IMR-90 (cell line): ENCODE data around the gene SLC6A9. TPM values are rescaled to one million over a fixed set of nuclear protein-coding genes. Genes with fewer than 3 reads are reported as not detected.

Experiments used
- ATAC-seq: fragments of 200-7000 bp; cut with Tn5 transposase; 2 replicates; pipeline ENCODE4 v1.9.1; 2020; ENCODE audit warnings: low read depth, mild to moderate bottlenecking, moderate library complexity
- BruUV-seq: library from RNA; stranded (reverse); fragments of 400-500 nt; replicated peaks from 2 replicates; lab custom pipeline; 2021; lab: Mats Ljungman, UMichigan
- CTCF ChIA-PET: fragments of 300-600 bp; formaldehyde crosslinking; extraction: SDS; loops from one replicate; lab custom pipeline; 2021; ENCODE audit warnings: antibody characterized with exemption; lab: Yijun Ruan, JAX
- POLR2A ChIA-PET: fragments of 300-600 bp; sonication (Branson Sonifier 250); formaldehyde crosslinking; loops from one replicate; lab custom pipeline; 2022; ENCODE audit warnings: antibody characterized with exemption; ENCODE audit not compliant: unreplicated experiment; lab: Charles Lee
- DNase-seq: peaks from one replicate; pipeline ENCODE4 v3.0.0; 2013
- H2AFZ ChIP-seq: replicated peaks from 2 replicates; pipeline ENCODE3; 2013; ENCODE audit warnings: low read length, mild to moderate bottlenecking; ENCODE audit not compliant: poor library complexity
- H2AK5ac ChIP-seq: 2 replicates; pipeline ENCODE4 v1.6.1; 2013; ENCODE audit warnings: low read depth, low read length, inconsistent platforms
- H2AK9ac ChIP-seq: replicated peaks from 2 replicates; pipeline ENCODE3; 2013; ENCODE audit warnings: mild to moderate bottlenecking, low read depth, low read length, moderate library complexity; ENCODE audit not compliant: poor library complexity
- H2BK120ac ChIP-seq: 2 replicates; pipeline ENCODE4 v1.6.1; 2013; ENCODE audit warnings: low read depth, low read length, inconsistent platforms
- H2BK15ac ChIP-seq: 3 replicates; pipeline ENCODE4 v1.6.1; 2013; ENCODE audit warnings: low read depth, low read length, inconsistent platforms
- H2BK20ac ChIP-seq: 2 replicates; pipeline ENCODE4 v1.6.1; 2013; ENCODE audit warnings: low read depth, mild to moderate bottlenecking, inconsistent platforms, low read length, moderate library complexity
- H2BK5ac ChIP-seq: 2 replicates; pipeline ENCODE4 v1.6.1; 2013; ENCODE audit warnings: mild to moderate bottlenecking, low read depth, low read length, inconsistent platforms; ENCODE audit not compliant: poor library complexity, severe bottlenecking
- H3K14ac ChIP-seq: replicated peaks from 2 replicates; pipeline ENCODE4 v1.6.1; 2013; ENCODE audit warnings: low read depth, low read length, inconsistent platforms
- H3K18ac ChIP-seq: 2 replicates; pipeline ENCODE4 v1.6.1; 2013; ENCODE audit warnings: low read depth, low read length, control low read depth
- H3K23ac ChIP-seq: 2 replicates; pipeline ENCODE4 v1.6.1; 2013; ENCODE audit warnings: low read depth, low read length, inconsistent platforms
- H3K27ac ChIP-seq: 2 replicates; pipeline ENCODE4 v1.5.1; 2013; ENCODE audit warnings: mild to moderate bottlenecking, control low read depth, low read length; ENCODE audit not compliant: insufficient read depth
- H3K27me3 ChIP-seq: 2 replicates; pipeline ENCODE4 v1.6.1; 2013; ENCODE audit warnings: low read length; ENCODE audit not compliant: control insufficient read depth, insufficient read depth
- H3K36me3 ChIP-seq: 2 replicates; pipeline ENCODE4 v1.6.1; 2013; ENCODE audit warnings: low read length, mixed read lengths; ENCODE audit not compliant: control insufficient read depth, insufficient read depth
- H3K4ac ChIP-seq: 2 replicates; pipeline ENCODE4 v1.6.1; 2013; ENCODE audit warnings: low read depth, low read length, inconsistent platforms
- H3K4me1 ChIP-seq: 2 replicates; pipeline ENCODE4 v1.6.1; 2013; ENCODE audit warnings: low read length, mixed read lengths; ENCODE audit not compliant: control insufficient read depth, insufficient read depth
- H3K4me2 ChIP-seq: 2 replicates; pipeline ENCODE4 v1.6.1; 2013; ENCODE audit warnings: low read depth, mild to moderate bottlenecking, control low read depth, low read length, moderate library complexity
- H3K4me3 ChIP-seq: 2 replicates; pipeline ENCODE4 v1.5.1; 2013; ENCODE audit warnings: low read depth, mild to moderate bottlenecking, control low read depth, low read length, moderate library complexity; ENCODE audit not compliant: insufficient read depth
- H3K56ac ChIP-seq: 2 replicates; pipeline ENCODE4 v1.6.1; 2013; ENCODE audit warnings: low read length, inconsistent platforms; ENCODE audit not compliant: insufficient read depth; ENCODE audit errors: extremely low read depth
- H3K79me1 ChIP-seq, 2 experiments: 2 replicates each; pipeline ENCODE4 v1.6.1; 2013; ENCODE audit warnings: low read length in 2 of 2, inconsistent platforms in 1 of 2, low read depth in 1 of 2
- H3K9ac ChIP-seq: 2 replicates; pipeline ENCODE4 v1.6.1; 2013; ENCODE audit warnings: low read depth, low read length, control low read depth
- H3K9me1 ChIP-seq: 2 replicates; pipeline ENCODE4 v1.6.1; 2013; ENCODE audit warnings: low read length, inconsistent platforms; ENCODE audit not compliant: insufficient read depth
- H3K9me3 ChIP-seq: 2 replicates; pipeline ENCODE4 v1.6.1; 2013; ENCODE audit warnings: low read length; ENCODE audit not compliant: control insufficient read depth, insufficient read depth
- H4K20me1 ChIP-seq: 2 replicates; pipeline ENCODE4 v1.6.1; 2013; ENCODE audit warnings: low read length, inconsistent platforms; ENCODE audit not compliant: insufficient read depth
- H4K5ac ChIP-seq: 2 replicates; pipeline ENCODE4 v1.6.1; 2013; ENCODE audit warnings: mild to moderate bottlenecking, low read depth, low read length, control low read depth
- H4K8ac ChIP-seq, 2 experiments: 2 replicates each; pipeline ENCODE4 v1.6.1; 2013; ENCODE audit warnings: low read depth in 2 of 2, low read length in 2 of 2, control low read depth in 1 of 2, inconsistent platforms in 1 of 2
- H4K91ac ChIP-seq: 2 replicates; pipeline ENCODE4 v1.6.1; 2013; ENCODE audit warnings: low read depth, low read length, inconsistent platforms; ENCODE audit not compliant: insufficient read depth
- BHLHE40 ChIP-seq: fragments of 150-350 bp; IDR thresholded peaks from 2 replicates; pipeline ENCODE4 v1.6.1; 2016; ENCODE audit warnings: mild to moderate bottlenecking, low read depth, low read length
- CEBPB ChIP-seq: IDR thresholded peaks from 2 replicates; pipeline ENCODE4 v1.6.1; 2012; ENCODE audit warnings: low read depth, low read length, improper control_type of control experiment
- CTCF ChIP-seq: conservative IDR thresholded peaks from 2 replicates; pipeline ENCODE4 v1.5.1; 2012; ENCODE audit warnings: mild to moderate bottlenecking, low read depth, low read length, improper control_type of control experiment
- ELK1 ChIP-seq: fragments of 150-350 bp; IDR thresholded peaks from 2 replicates; pipeline ENCODE4 v1.6.1; 2016; ENCODE audit warnings: low read depth, mild to moderate bottlenecking, low read length, moderate library complexity, borderline replicate concordance
- FOS ChIP-seq: fragments of 150-350 bp; IDR thresholded peaks from 2 replicates; pipeline ENCODE4 v1.6.1; 2016; ENCODE audit warnings: low read depth, low read length
- MXI1 ChIP-seq: IDR thresholded peaks from 2 replicates; pipeline ENCODE4 v1.6.1; 2012; ENCODE audit warnings: low read depth, mild to moderate bottlenecking, low read length, moderate library complexity, borderline replicate concordance
- NFE2L2 ChIP-seq: fragments of 150-350 bp; IDR thresholded peaks from 2 replicates; pipeline ENCODE4 v1.6.1; 2016; ENCODE audit warnings: low read depth, mild to moderate bottlenecking, low read length
- POLR2A ChIP-seq: IDR thresholded peaks from 2 replicates; pipeline ENCODE4 v1.6.1; 2012; ENCODE audit warnings: mild to moderate bottlenecking, low read depth, low read length
- RAD21 ChIP-seq: IDR thresholded peaks from 2 replicates; pipeline ENCODE4 v1.6.1; 2012; ENCODE audit warnings: low read length, improper control_type of control experiment
- RFX5 ChIP-seq: IDR thresholded peaks from 2 replicates; pipeline ENCODE4 v1.8.0; 2012; ENCODE audit warnings: low read depth, mild to moderate bottlenecking, low read length, moderate library complexity
- SMC3 ChIP-seq: fragments of 150-350 bp; IDR thresholded peaks from 2 replicates; pipeline ENCODE4 v1.6.1; 2016; ENCODE audit warnings: low read depth, mild to moderate bottlenecking, antibody characterized with exemption, low read length, moderate library complexity
- USF2 ChIP-seq: fragments of 150-350 bp; IDR thresholded peaks from 2 replicates; pipeline ENCODE4 v1.6.1; 2017; ENCODE audit warnings: mild to moderate bottlenecking, antibody characterized with exemption, low read length, low read depth
- WGBS, 2 experiments: methylation state at CpG; one replicate each; pipeline versions ENCODE4 v1.1.5 to v1.1.7; 2013; ENCODE audit warnings: missing lambda C conversion rate in 2 of 2; ENCODE audit not compliant: insufficient read length in 1 of 2; ENCODE audit errors: extremely low coverage in 2 of 2; 5-methylcytosine and 5-hydroxymethylcytosine counted together
- dilution Hi-C: fragments of 300-500 bp; cut with HindIII; formaldehyde crosslinking; loops from one replicate; pipeline ENCODE4 v1.14.3; 2018; ENCODE audit warnings: low sequenced_read_pairs; ENCODE audit not compliant: unreplicated experiment
- in situ Hi-C: fragments of 300-500 bp; cut with MboI; formaldehyde crosslinking; loops from 3 replicates; pipeline ENCODE4 v1.14.3; 2019; ENCODE audit warnings: low sequenced_read_pairs, inconsistent platforms, mixed read lengths
- intact Hi-C: fragments of 100-400 bp; cut with micrococcal nuclease; formaldehyde crosslinking; loops from 2 replicates; pipeline ENCODE4 v1.10.0; 2022
- polyA plus RNA-seq, 3 experiments: library from polyadenylated mRNA; depleted of rRNA; stranded (reverse); fragments of >200 nt; gene quantifications; 2 replicates each; pipeline ENCODE4 v1.2.3, GENCODE V29; 2012; ENCODE audit warnings: low replicate concordance in 1 of 3
- total RNA-seq: library from RNA; depleted of rRNA; stranded (reverse); fragments of >200 nt; gene quantifications from 2 replicates; pipeline ENCODE4 v1.2.3, GENCODE V29; 2012

Gene SLC6A9
- total and polyA plus RNA-seq, 2 of the 4 experiments (the other 2 are of a cell fraction) = 2.0 to 6.6 TPM

GRCh38 chr1:44016041-44016889, 15.0 kb downstream of the SLC6A9 start (continued):
- no peak for TF ChIP-seq RFX5

- Histone ChIP-seq H3K4me1 (no peaks in the 10 kb centered on the region), H3K14ac (no peak overlapping the region), H3K27me3 (no peaks in the 10 kb centered on the region), H3K9me1 (no peaks in the 10 kb centered on the region), H3K56ac (no peak overlapping the region), H2BK120ac (no peak overlapping the region), H3K79me1 (no peaks in the 10 kb centered on the region), H2AFZ (no peak overlapping the region), H3K4ac (no peak overlapping the region), H3K4me2 (no peak overlapping the region), H3K4me3 (no peak overlapping the region), H3K9ac (no peak overlapping the region), H3K36me3 (peaks cover 4% of the 10 kb centered on the region; the same call in 1 of the 2 replicates), H4K20me1 (no peaks in the 10 kb centered on the region), H2BK5ac (no peak overlapping the region), H4K5ac (no peak overlapping the region), H4K91ac (no peak overlapping the region), H3K27ac (no peak overlapping the region), H2BK15ac (no peak overlapping the region), H2BK20ac (no peak overlapping the region), H2AK5ac (no peak overlapping the region), H3K9me3 (no peaks in the 10 kb centered on the region), H4K8ac (no peak overlapping the region), H3K18ac (no peak overlapping the region), H3K23ac (no peak overlapping the region), H2AK9ac (no peak overlapping the region)
- dilution Hi-C loops (no loop called here), in situ Hi-C loops (loop anchor here (10.0 kb wide), 1 partner anchor 570 kb away; no protein-coding TSS in a partner anchor), intact Hi-C loops (no loop called here)
- BruUV-seq = no TSS peak
- ATAC-seq (no peak), DNase-seq (no peak)
- ChIA-PET POLR2A (no interaction called here), CTCF (interaction anchor here (1.1 to 1.6 kb wide), 2 partner anchors 9 to 33 kb away, joined by 3 to 7 read pairs; no protein-coding TSS in a partner anchor)
- no CpG with 5 or more reads among the region's 3 CpGs for WGBS, 2 experiments
- no peak for TF ChIP-seq POLR2A
- TF ChIP-seq BHLHE40 = no peak
- no peak for TF ChIP-seq RFX5
- no peak for TF ChIP-seq FOS
- no peak for TF ChIP-seq SMC3
- no peak for TF ChIP-seq MXI1
- no peak for TF ChIP-seq NFE2L2
- TF ChIP-seq CEBPB = no peak
- no peak for TF ChIP-seq RAD21
- TF ChIP-seq USF2 = no peak
- TF ChIP-seq CTCF = no peak
- TF ChIP-seq ELK1 = no peak
Measured at GRCh38 chr1:44015206-44015605, 16.1 kb downstream of the SLC6A9 start.
